H1 (cell line): ENCODE data around the gene AGPAT3. TPM values are rescaled to one million over a fixed set of nuclear protein-coding genes. Genes with fewer than 3 reads are reported as not detected.

ENCODE experiments used
- CTCF ChIA-PET: fragments of 300-600 bp; sonication (Branson Sonifier 250); formaldehyde crosslinking; loops from one replicate; lab custom pipeline; 2021; ENCODE audit not compliant: partially characterized antibody; lab: Charles Lee
- POLR2A ChIA-PET: fragments of 300-600 bp; sonication (Branson Sonifier 250); formaldehyde crosslinking; loops from one replicate; lab custom pipeline; 2021; ENCODE audit warnings: inconsistent platforms; ENCODE audit not compliant: partially characterized antibody; lab: Charles Lee
- DNase-seq, 2 experiments: peaks; one replicate each; pipeline versions ENCODE4 v3.0.0 to v3.0.0-alpha.2; 2010 to 2022; ENCODE audit warnings: low spot score in 2 of 2, low read depth in 1 of 2, mixed read lengths in 1 of 2
- FAIRE-seq: peaks from 2 replicates; lab custom pipeline; 2011; peaks lifted over from hg19 to GRCh38; lab: Jason Lieb, UNC
- H2AFZ ChIP-seq: 2 replicates; pipeline ENCODE4 v1.8.1; 2012; ENCODE audit warnings: low read length, inconsistent platforms
- H2AK5ac ChIP-seq: 2 replicates; pipeline ENCODE4 v1.6.1; 2013; ENCODE audit warnings: low read depth, low read length
- H2BK120ac ChIP-seq: replicated peaks from 2 replicates; pipeline ENCODE3; 2013; ENCODE audit warnings: low read depth, low read length, inconsistent platforms
- H2BK12ac ChIP-seq: 2 replicates; pipeline ENCODE4 v1.6.1; 2013; ENCODE audit warnings: low read depth, low read length
- H2BK15ac ChIP-seq: 2 replicates; pipeline ENCODE4 v1.6.1; 2013; ENCODE audit warnings: low read length
- H2BK20ac ChIP-seq: 2 replicates; pipeline ENCODE4 v1.6.1; 2013; ENCODE audit warnings: low read length
- H2BK5ac ChIP-seq: 2 replicates; pipeline ENCODE4 v1.6.1; 2013; ENCODE audit warnings: low read depth, low read length
- H3K14ac ChIP-seq: 2 replicates; pipeline ENCODE4 v1.6.1; 2013; ENCODE audit warnings: inconsistent platforms; ENCODE audit not compliant: insufficient read length
- H3K18ac ChIP-seq: 2 replicates; pipeline ENCODE4 v1.6.1; 2013; ENCODE audit warnings: low read length; ENCODE audit errors: extremely low read depth
- H3K23ac ChIP-seq: 2 replicates; pipeline ENCODE4 v1.6.1; 2013; ENCODE audit warnings: inconsistent platforms; ENCODE audit not compliant: insufficient read length
- H3K23me2 ChIP-seq: 2 replicates; pipeline ENCODE4 v1.6.1; 2013; ENCODE audit warnings: low read depth, low read length
- H3K27ac ChIP-seq: 2 replicates; pipeline ENCODE4 v1.6.1; 2011; ENCODE audit warnings: low read depth, low read length, inconsistent platforms
- H3K27me3 ChIP-seq, 4 experiments: replicated peaks in 1 of 4; 1 replicate in 1 of 4; 2 replicates in 3 of 4; pipeline versions ENCODE4 v1.6.1 to v1.8.1; 2011 to 2013; ENCODE audit warnings: low read length in 3 of 4, mild to moderate bottlenecking in 3 of 4, inconsistent platforms in 2 of 4, mixed read lengths in 2 of 4, moderate library complexity in 1 of 4; ENCODE audit not compliant: control insufficient read depth in 3 of 4, insufficient read depth in 3 of 4; ENCODE audit errors: extremely low read depth in 1 of 4
- H3K36me3 ChIP-seq, 4 experiments: 2 replicates each; pipeline versions ENCODE4 v1.6.1 to v1.8.1; 2011 to 2013; ENCODE audit warnings: mild to moderate bottlenecking in 4 of 4, low read length in 3 of 4, moderate library complexity in 2 of 4, control low read depth in 1 of 4, inconsistent platforms in 1 of 4; ENCODE audit not compliant: insufficient read depth in 4 of 4, control insufficient read depth in 2 of 4
- H3K4ac ChIP-seq: replicated peaks from 2 replicates; pipeline ENCODE3; 2013; ENCODE audit warnings: low read length, low read depth, mixed read lengths, inconsistent platforms; ENCODE audit not compliant: insufficient read length
- H3K4me1 ChIP-seq, 4 experiments: replicated peaks in 1 of 4; 1 replicate in 1 of 4; 2 replicates in 3 of 4; pipeline versions ENCODE4 v1.6.1 to v1.8.1; 2011 to 2013; ENCODE audit warnings: low read length in 3 of 4, inconsistent platforms in 2 of 4, mixed read lengths in 1 of 4; ENCODE audit not compliant: insufficient read depth in 4 of 4, control insufficient read depth in 3 of 4
- H3K4me2 ChIP-seq, 2 experiments: 2 replicates each; pipeline versions ENCODE4 v1.6.1 to v1.8.1; 2011 to 2013; ENCODE audit warnings: low read depth in 2 of 2, low read length in 2 of 2, control low read depth in 1 of 2, inconsistent platforms in 1 of 2, mild to moderate bottlenecking in 1 of 2; ENCODE audit not compliant: insufficient read depth in 1 of 2
- H3K4me3 ChIP-seq, 4 experiments: fragments of 200-600, 300-600 bp in 1 of 4; sonication (generic), shearing (Covaris generic), sonication (Bioruptor Twin) in 1 of 4; 2 replicates each; pipeline versions ENCODE4 v1.5.1 to v1.8.1; 2011 to 2016; ENCODE audit warnings: low read length in 4 of 4, low read depth in 3 of 4, control low read depth in 2 of 4, inconsistent platforms in 2 of 4, mild to moderate bottlenecking in 2 of 4, mixed read lengths in 1 of 4, moderate library complexity in 1 of 4; ENCODE audit not compliant: insufficient read depth in 2 of 4; ENCODE audit errors: extremely low read depth in 1 of 4
- H3K56ac ChIP-seq: replicated peaks from 2 replicates; pipeline ENCODE3; 2013; ENCODE audit warnings: low read depth, mild to moderate bottlenecking, mixed read lengths, low read length, inconsistent platforms; ENCODE audit not compliant: insufficient read length
- H3K79me1 ChIP-seq: 2 replicates; pipeline ENCODE4 v1.6.1; 2013; ENCODE audit warnings: low read depth, low read length, control low read depth
- H3K79me2 ChIP-seq, 2 experiments: 2 replicates each; pipeline versions ENCODE4 v1.6.1 to v1.8.1; 2012 to 2013; ENCODE audit warnings: low read length in 2 of 2, mild to moderate bottlenecking in 2 of 2, inconsistent platforms in 1 of 2; ENCODE audit not compliant: insufficient read depth in 2 of 2, control insufficient read depth in 1 of 2
- H3K9ac ChIP-seq, 4 experiments: replicated peaks in 1 of 4; 1 replicate in 1 of 4; 2 replicates in 3 of 4; pipeline versions ENCODE4 v1.6.1 to v1.8.1; 2011 to 2013; ENCODE audit warnings: low read depth in 3 of 4, low read length in 3 of 4, control low read depth in 2 of 4, mild to moderate bottlenecking in 2 of 4, moderate library complexity in 2 of 4, inconsistent platforms in 1 of 4; ENCODE audit errors: extremely low read depth in 1 of 4
- H3K9me3 ChIP-seq, 2 experiments: 2 replicates each; pipeline versions ENCODE4 v1.6.1 to v1.8.1; 2012 to 2013; ENCODE audit warnings: mild to moderate bottlenecking in 2 of 2, moderate library complexity in 2 of 2, control low read depth in 1 of 2, inconsistent platforms in 1 of 2, low read depth in 1 of 2, low read length in 1 of 2, mixed read lengths in 1 of 2; ENCODE audit not compliant: insufficient read depth in 2 of 2
- H4K20me1 ChIP-seq, 2 experiments: replicated peaks in 1 of 2; 2 replicates each; pipeline versions ENCODE3 to v1.8.1; 2011 to 2013; ENCODE audit warnings: inconsistent platforms in 2 of 2, low read length in 2 of 2, mild to moderate bottlenecking in 1 of 2; ENCODE audit not compliant: insufficient read depth in 2 of 2, control insufficient read depth in 1 of 2
- H4K5ac ChIP-seq: 2 replicates; pipeline ENCODE4 v1.6.1; 2013; ENCODE audit warnings: low read length, low read depth, mixed read lengths, inconsistent platforms; ENCODE audit not compliant: insufficient read length
- H4K8ac ChIP-seq: 2 replicates; pipeline ENCODE4 v1.8.0; 2013; ENCODE audit warnings: mild to moderate bottlenecking, moderate library complexity, low read length, inconsistent platforms; ENCODE audit not compliant: insufficient read depth; ENCODE audit errors: extremely low read depth
- H4K91ac ChIP-seq: replicated peaks from 2 replicates; pipeline ENCODE3; 2013; ENCODE audit warnings: low read length, mixed read lengths, inconsistent platforms; ENCODE audit not compliant: insufficient read length
- ATF3 ChIP-seq: IDR thresholded peaks from 2 replicates; pipeline ENCODE4 v1.6.1; 2011; ENCODE audit warnings: low read depth, mild to moderate bottlenecking, low read length; ENCODE audit not compliant: insufficient read depth
- JUND ChIP-seq: IDR thresholded peaks from 2 replicates; pipeline ENCODE4 v1.6.1; 2011; ENCODE audit warnings: mild to moderate bottlenecking, improper control_type of control experiment, low read length
- POLR2A ChIP-seq, 2 experiments: IDR thresholded peaks; 1 replicate in 1 of 2; 2 replicates in 1 of 2; pipeline ENCODE4 v1.6.1; 2011; ENCODE audit warnings: low read depth in 2 of 2, low read length in 2 of 2, mild to moderate bottlenecking in 2 of 2; ENCODE audit errors: control extremely low read depth in 1 of 2
- POU5F1 ChIP-seq: IDR thresholded peaks from 2 replicates; pipeline ENCODE4 v1.6.1; 2011; ENCODE audit warnings: low read depth, mild to moderate bottlenecking, low read length, moderate library complexity
- RAD21 ChIP-seq, 2 experiments: IDR thresholded peaks in 1 of 2; conservative IDR thresholded peaks in 1 of 2; 2 replicates each; pipeline ENCODE4 v1.6.1; 2011; ENCODE audit warnings: low read depth in 2 of 2, low read length in 2 of 2, improper control_type of control experiment in 1 of 2, inconsistent platforms in 1 of 2, mild to moderate bottlenecking in 1 of 2, moderate library complexity in 1 of 2
- RFX5 ChIP-seq: IDR thresholded peaks from 2 replicates; pipeline ENCODE4 v1.6.1; 2011; ENCODE audit warnings: low read depth, low read length, improper control_type of control experiment, borderline replicate concordance
- RXRA ChIP-seq: IDR thresholded peaks from 2 replicates; pipeline ENCODE4 v1.6.1; 2011; ENCODE audit warnings: low read depth, mild to moderate bottlenecking, low read length, moderate library complexity; ENCODE audit not compliant: insufficient read depth
- SIRT6 ChIP-seq: IDR thresholded peaks from one replicate; pipeline ENCODE4 v1.7.1; 2012; ENCODE audit warnings: low read length, inconsistent platforms
- TAF1 ChIP-seq: IDR thresholded peaks from 2 replicates; pipeline ENCODE4 v1.6.1; 2011; ENCODE audit warnings: mild to moderate bottlenecking, low read depth, low read length
- WGBS, 2 experiments: shearing (Covaris generic) in 1 of 2; methylation state at CpG; one replicate each; pipeline versions ENCODE4 v1.1.6 to v1.1.7; 2013 to 2015; ENCODE audit warnings: low lambda C conversion rate in 2 of 2, mixed read lengths in 2 of 2, inconsistent platforms in 1 of 2, low coverage in 1 of 2, missing lambda C conversion rate in 1 of 2; ENCODE audit not compliant: insufficient replicate concordance in 2 of 2, insufficient coverage in 1 of 2, insufficient read length in 1 of 2; ENCODE audit errors: extremely low coverage in 1 of 2, missing lambda C conversion rate in 1 of 2; 5-methylcytosine and 5-hydroxymethylcytosine counted together
- polyA plus RNA-seq, 7 experiments: library from polyadenylated mRNA; depleted of rRNA in 3 of 7; stranded (reverse) in 5 of 7; unstranded in 2 of 7; fragments of >200 nt in 5 of 7; fragments of 200-250 nt in 2 of 7; gene quantifications; 1 replicate in 5 of 7; 2 replicates in 1 of 7; 4 replicates in 1 of 7; pipeline versions ENCODE4 v1.2.1 to v1.2.3, GENCODE V29; 2011 to 2013; ENCODE audit warnings: missing spikeins in 2 of 7, mixed read lengths in 2 of 7
- total RNA-seq: library from RNA; stranded (reverse); fragmentation: NEBNext Ultra II Directional; extraction: Animal tissue kit (Norgen Biotek cat#: 25700); gene quantifications from 2 replicates; pipeline ENCODE4 v1.2.1, GENCODE V29; 2021

AGPAT3 gene
- total and polyA plus RNA-seq, 2 of the 8 experiments (the other 6 are each of a cell fraction or from before 2014, with no cell fraction given) = 5.8 to 7.3 TPM

DNA sequence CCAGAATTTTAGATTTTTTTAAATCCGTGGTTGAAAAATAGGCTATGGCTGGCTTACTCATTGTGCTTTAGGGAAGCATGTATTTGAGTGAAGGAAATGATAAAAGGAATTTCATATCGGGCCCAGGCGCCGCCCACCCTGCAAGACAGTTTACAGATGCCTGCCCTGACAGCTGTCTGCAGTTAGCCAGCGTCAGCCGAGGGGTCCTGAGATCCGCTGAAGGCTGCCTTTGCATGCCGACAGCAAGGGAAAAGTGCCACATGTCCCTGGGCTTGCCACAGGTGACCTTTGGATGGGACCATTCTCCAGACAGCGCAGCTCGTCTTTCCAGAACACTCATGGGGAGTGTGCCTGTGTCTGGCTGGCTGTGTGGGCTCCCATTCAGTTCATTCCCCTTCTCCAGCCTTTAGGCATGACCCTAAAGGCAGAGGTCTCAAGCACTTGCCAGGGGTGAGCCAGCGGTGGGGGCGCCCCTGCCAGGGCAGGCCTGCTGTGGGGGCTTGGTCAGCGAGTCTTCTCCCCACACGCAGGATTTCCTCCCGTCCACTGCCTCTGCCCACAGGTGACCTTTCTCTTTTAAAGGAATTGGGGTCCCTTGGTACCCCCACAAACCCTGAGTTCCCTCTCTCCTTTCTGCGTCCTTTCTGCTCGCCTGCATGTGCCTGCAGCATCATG, 101.0 kb downstream of the AGPAT3 start:
- Histone ChIP-seq H2BK12ac (no peak overlapping the region), H4K20me1 (no peaks in the 10 kb centered on the region), H2AFZ (no peak overlapping the region), H3K4me1 (no peaks in the 10 kb centered on the region), H2BK5ac (no peak overlapping the region), H3K4me2 (no peak overlapping the region), H4K5ac (no peak overlapping the region), H4K91ac (no peak overlapping the region), H2BK20ac (no peak overlapping the region), H3K9me3 (no peaks in the 10 kb centered on the region), H2BK120ac (no peak overlapping the region), H3K79me1 (no peaks in the 10 kb centered on the region), H3K79me2 (no peaks in the 10 kb centered on the region), H3K14ac (no peak overlapping the region), H3K4ac (no peak overlapping the region), H3K36me3 (no peaks in the 10 kb centered on the region), H3K23me2 (no peaks in the 10 kb centered on the region), H3K27me3 (no peaks in the 10 kb centered on the region), H3K27ac (no peak overlapping the region), H3K18ac (no peak overlapping the region), H3K4me3 (no peak overlapping the region), H4K8ac (no peak overlapping the region; the same call in 1 of the 2 replicates), H3K23ac (no peak overlapping the region), H2BK15ac (no peak overlapping the region), H2AK5ac (no peak overlapping the region), H3K56ac (no peak overlapping the region), H3K9ac (no peak overlapping the region)
- CTCF ChIA-PET = interaction anchor here (1.3 to 4.2 kb wide), 4 partner anchors 11 to 43 kb away, joined by 3 to 35 read pairs (median 8); no protein-coding TSS in a partner anchor
- no peak for DNase-seq
- POLR2A ChIA-PET = interaction anchor here (0.8 kb wide), 1 partner anchor 162 kb away, joined by 3 read pairs; no protein-coding TSS in a partner anchor
- 96% methylated on average over 17 of the region's 17 CpGs; no CpG with 5 or more reads in 1 of the 2 experiments for WGBS, 2 experiments
- FAIRE-seq = no peak
- TF ChIP-seq JUND (no peak), TAF1 (no peak), ATF3 (no peak), SIRT6 (no peak), RFX5 (no peak), RAD21 (IDR thresholded peaks at IDR 0.05 in 1 of 2, conservative IDR thresholded peaks at IDR 0.05 in 1 of 2; ENCODE audit: low read depth in 2 of 2, low read length in 2 of 2) (no peak), POLR2A (IDR thresholded peaks at IDR 0.05; ENCODE audit: control extremely low read depth in 1 of 2, low read depth in 2 of 2, low read length in 2 of 2) (no peak), POU5F1 (no peak), RXRA (no peak)
